Ectodermal cell (in vitro differentiated cells): ENCODE measurements around the gene TFAP2C.
"Not testable (repeated sequence)": the region's sequence is repeated elsewhere in the genome, so short reads cannot be mapped to it uniquely, and the experiment has no call there.

Source experiments
- H3K27ac ChIP-seq: 2 replicates; pipeline ENCODE4 v1.7.0; 2013; ENCODE audit warnings: mild to moderate bottlenecking, low read depth, low read length; ENCODE audit not compliant: insufficient read depth, poor library complexity, severe bottlenecking
- H3K27me3 ChIP-seq: 2 replicates; pipeline ENCODE4 v1.7.0; 2013; ENCODE audit warnings: mild to moderate bottlenecking, low read length; ENCODE audit not compliant: insufficient read depth, control insufficient read depth, poor library complexity, severe bottlenecking
- H3K36me3 ChIP-seq: one replicate; pipeline ENCODE4 v1.7.0; 2013; ENCODE audit warnings: low read length; ENCODE audit not compliant: control insufficient read depth, insufficient read depth
- H3K4me1 ChIP-seq: one replicate; pipeline ENCODE4 v1.7.0; 2013; ENCODE audit warnings: low read length; ENCODE audit not compliant: control insufficient read depth, insufficient read depth
- H3K4me3 ChIP-seq: 2 replicates; pipeline ENCODE4 v1.7.0; 2013; ENCODE audit warnings: low read depth, low read length, control low read depth; ENCODE audit not compliant: insufficient read depth
- H3K9me3 ChIP-seq: 2 replicates; pipeline ENCODE4 v1.7.0; 2013; ENCODE audit warnings: mild to moderate bottlenecking, low read length, moderate library complexity; ENCODE audit not compliant: control insufficient read depth
- WGBS, 2 experiments: methylation state at CpG; one replicate each; pipeline ENCODE4 v1.1.7; 2013; ENCODE audit warnings: missing lambda C conversion rate in 2 of 2; 5-methylcytosine and 5-hydroxymethylcytosine counted together

TFAP2C gene

GRCh38 chr20:56614196-56614595, 14.9 kb upstream of the TFAP2C start:
- H3K27me3 ChIP-seq = no peaks in the 10 kb centered on the region
- 98 to 100% methylated on average over 2 of the region's 2 CpGs for WGBS, 2 experiments
- no peak overlapping the region for H3K27ac ChIP-seq
- no peaks in the 10 kb centered on the region for H3K36me3 ChIP-seq
- no peak overlapping the region for H3K4me3 ChIP-seq
- no peaks in the 10 kb centered on the region for H3K4me1 ChIP-seq
- no peaks in the 10 kb centered on the region for H3K9me3 ChIP-seq

- Histone ChIP-seq H3K27me3 (no peaks in the 10 kb centered on the region), H3K27ac (no peak overlapping the region), H3K36me3 (no peaks in the 10 kb centered on the region), H3K4me3 (no peak overlapping the region), H3K9me3 (no peaks in the 10 kb centered on the region), H3K4me1 (no peaks in the 10 kb centered on the region)
- WGBS, 2 experiments = 80 to 81% methylated on average over 6 of the region's 6 CpGs
These were observed 12.4 kb upstream of the TFAP2C start for GRCh38 chr20:56616716-56617115.

GRCh38 chr20:56617489-56617888, 11.6 kb upstream of the TFAP2C start:
- Histone ChIP-seq H3K9me3 (no peaks in the 10 kb centered on the region), H3K36me3 (no peaks in the 10 kb centered on the region), H3K27ac (no peak overlapping the region), H3K4me3 (no peak overlapping the region), H3K27me3 (no peaks in the 10 kb centered on the region), H3K4me1 (no peaks in the 10 kb centered on the region)
- WGBS, 2 experiments = 89 to 92% methylated on average over 4 of the region's 4 CpGs

GRCh38 chr20:56621730-56622129, 7.4 kb upstream of the TFAP2C start:
- Histone ChIP-seq H3K27ac (no peak overlapping the region), H3K9me3 (no peaks in the 10 kb centered on the region), H3K27me3 (peaks cover 27% of the 10 kb centered on the region), H3K4me1 (peaks cover 14% of the 10 kb centered on the region), H3K36me3 (no peaks in the 10 kb centered on the region), H3K4me3 (no peak overlapping the region)
- WGBS, 2 experiments = 89 to 90% methylated on average over 2 of the region's 2 CpGs

- WGBS, 2 experiments = 90 to 96% methylated on average over 9 of the region's 10 CpGs
- Histone ChIP-seq H3K4me1 (peaks cover 29% of the 10 kb centered on the region), H3K27me3 (peaks cover 49% of the 10 kb centered on the region)
- H3K27ac ChIP-seq, H3K9me3 ChIP-seq, H3K36me3 ChIP-seq, H3K4me3 ChIP-seq: not testable (repeated sequence)
These were observed 5.2 kb upstream of the TFAP2C start for GRCh38 chr20:56623930-56624329.

- H3K9me3 ChIP-seq = no peaks in the 10 kb centered on the region
- no peaks in the 10 kb centered on the region for H3K36me3 ChIP-seq
- no peak overlapping the region for H3K4me3 ChIP-seq
- no peak overlapping the region for H3K27ac ChIP-seq
- H3K27me3 ChIP-seq = peaks cover 60% of the 10 kb centered on the region
- H3K4me1 ChIP-seq = peaks cover 29% of the 10 kb centered on the region
- 1% methylated on average over 52 of the region's 54 CpGs for WGBS, 2 experiments
These were observed 4.1 kb upstream of the TFAP2C start for GRCh38 chr20:56624786-56625681.

- H3K9me3 ChIP-seq = no peaks in the 10 kb centered on the region
- H3K27me3 ChIP-seq = peaks cover 67% of the 10 kb centered on the region
- no peaks in the 10 kb centered on the region for H3K36me3 ChIP-seq
- peaks cover 29% of the 10 kb centered on the region for H3K4me1 ChIP-seq
- WGBS, 2 experiments = 2 to 4% methylated on average over 22 of the region's 22 CpGs
- no peak overlapping the region for H3K27ac ChIP-seq
- peak overlapping the region; percentile 25 for H3K4me3 ChIP-seq
These were observed 3.3 kb upstream of the TFAP2C start for GRCh38 chr20:56625837-56626236.

- H3K9me3 ChIP-seq = no peaks in the 10 kb centered on the region
- peaks cover 29% of the 10 kb centered on the region for H3K4me1 ChIP-seq
- no peaks in the 10 kb centered on the region for H3K36me3 ChIP-seq
- 1% methylated on average over 60 of the region's 60 CpGs for WGBS, 2 experiments
- H3K4me3 ChIP-seq = peak overlapping the region; percentile 25
- no peak overlapping the region for H3K27ac ChIP-seq
- H3K27me3 ChIP-seq = peaks cover 74% of the 10 kb centered on the region
These were observed 2.6 kb upstream of the TFAP2C start for GRCh38 chr20:56626367-56627121.

- WGBS, 2 experiments = 4% methylated on average over 45 of the region's 45 CpGs
- no peaks in the 10 kb centered on the region for H3K36me3 ChIP-seq
- H3K4me1 ChIP-seq = peaks cover 35% of the 10 kb centered on the region
- H3K4me3 ChIP-seq = peak overlapping the region; percentile 25
- no peaks in the 10 kb centered on the region for H3K9me3 ChIP-seq
- peaks cover 82% of the 10 kb centered on the region for H3K27me3 ChIP-seq
- H3K27ac ChIP-seq = no peak overlapping the region
These were observed 1.7 kb upstream of the TFAP2C start for GRCh38 chr20:56627122-56628014.
